Activated CD8-positive, alpha-beta memory T cell treated with anti-CD3 and anti-CD28 coated beads for 36 hours (primary cell): Measurements from ENCODE around the gene GPR162. TPM values are rescaled to one million over a fixed set of nuclear protein-coding genes. Genes with fewer than 3 reads are reported as not detected.

Experiments
- CTCF ChIA-PET: fragments of 350-600 bp; sonication (Branson Sonifier 250); formaldehyde crosslinking; loops from one replicate; lab custom pipeline; 2021; ENCODE audit warnings: antibody characterized with exemption; lab: Charles Lee
- POLR2A ChIA-PET: fragments of 350-600 bp; sonication (Branson Sonifier 250); formaldehyde crosslinking; loops from one replicate; lab custom pipeline; 2021; ENCODE audit warnings: antibody characterized with exemption; lab: Charles Lee
- total RNA-seq, 2 experiments: library from RNA; stranded (reverse); gene quantifications; one replicate each; pipeline ENCODE4 v1.2.3, GENCODE V29; 2021

GPR162 gene, protein sequence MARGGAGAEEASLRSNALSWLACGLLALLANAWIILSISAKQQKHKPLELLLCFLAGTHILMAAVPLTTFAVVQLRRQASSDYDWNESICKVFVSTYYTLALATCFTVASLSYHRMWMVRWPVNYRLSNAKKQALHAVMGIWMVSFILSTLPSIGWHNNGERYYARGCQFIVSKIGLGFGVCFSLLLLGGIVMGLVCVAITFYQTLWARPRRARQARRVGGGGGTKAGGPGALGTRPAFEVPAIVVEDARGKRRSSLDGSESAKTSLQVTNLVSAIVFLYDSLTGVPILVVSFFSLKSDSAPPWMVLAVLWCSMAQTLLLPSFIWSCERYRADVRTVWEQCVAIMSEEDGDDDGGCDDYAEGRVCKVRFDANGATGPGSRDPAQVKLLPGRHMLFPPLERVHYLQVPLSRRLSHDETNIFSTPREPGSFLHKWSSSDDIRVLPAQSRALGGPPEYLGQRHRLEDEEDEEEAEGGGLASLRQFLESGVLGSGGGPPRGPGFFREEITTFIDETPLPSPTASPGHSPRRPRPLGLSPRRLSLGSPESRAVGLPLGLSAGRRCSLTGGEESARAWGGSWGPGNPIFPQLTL
- total RNA-seq: under 1 TPM; 0.21 to 0.44 TPM

DNA sequence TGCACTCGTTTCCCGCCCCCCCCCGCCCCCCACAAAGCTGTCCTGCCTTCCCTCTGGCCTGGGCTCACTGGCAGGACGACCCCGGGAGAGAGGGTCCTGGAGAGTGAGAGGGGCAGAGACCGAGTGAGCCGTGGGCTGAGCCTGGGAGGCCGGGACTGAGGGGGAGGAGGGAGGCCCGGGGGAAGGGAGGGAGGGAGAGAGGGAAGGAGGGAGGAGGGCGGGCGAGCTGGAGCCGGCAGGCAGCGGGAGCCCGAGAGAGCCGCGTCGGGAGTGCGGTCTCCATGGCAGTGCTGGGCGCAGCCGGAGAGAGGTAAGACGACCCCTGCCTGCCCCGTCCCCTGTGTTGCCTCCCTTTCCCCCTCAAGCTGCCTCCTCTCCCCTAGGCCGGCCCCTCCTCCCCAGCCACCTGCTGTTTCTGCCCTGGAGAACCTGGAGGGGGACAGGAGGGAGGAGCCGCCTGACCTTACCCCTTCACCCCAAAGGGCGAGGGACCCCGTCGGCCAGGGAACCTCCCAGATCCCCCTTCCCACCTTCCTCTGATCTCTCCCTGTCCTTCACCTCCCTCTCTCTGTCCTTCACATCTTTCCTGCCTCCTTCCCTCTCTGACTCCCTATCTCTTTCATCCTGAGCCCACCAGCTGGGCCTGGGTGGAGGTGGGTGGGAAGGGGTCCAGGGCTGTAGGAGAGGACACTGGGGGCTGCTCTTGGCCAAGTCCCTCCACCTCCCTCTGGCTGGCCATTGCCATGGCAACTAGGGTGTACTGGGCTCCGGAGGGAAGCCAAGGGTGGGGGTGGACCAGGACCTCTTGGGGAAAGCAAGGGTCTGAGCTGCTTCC, at the start of gene GPR162:
GPR162 (plus strand) TSS at position 231 of the 835 bp plus-strand sequence. CDS start 2,078 bp downstream, outside the sequence.
- ChIA-PET POLR2A (interaction anchor here (0.8 kb wide), 1 partner anchor 37 kb away, joined by 3 read pairs; no protein-coding TSS in a partner anchor), CTCF (interaction anchor here (1.1 to 9.6 kb wide), 5 partner anchors 13 to 68 kb away, joined by 3 to 91 read pairs (median 5); partner anchors contain the start of gene MLF2)

DNA sequence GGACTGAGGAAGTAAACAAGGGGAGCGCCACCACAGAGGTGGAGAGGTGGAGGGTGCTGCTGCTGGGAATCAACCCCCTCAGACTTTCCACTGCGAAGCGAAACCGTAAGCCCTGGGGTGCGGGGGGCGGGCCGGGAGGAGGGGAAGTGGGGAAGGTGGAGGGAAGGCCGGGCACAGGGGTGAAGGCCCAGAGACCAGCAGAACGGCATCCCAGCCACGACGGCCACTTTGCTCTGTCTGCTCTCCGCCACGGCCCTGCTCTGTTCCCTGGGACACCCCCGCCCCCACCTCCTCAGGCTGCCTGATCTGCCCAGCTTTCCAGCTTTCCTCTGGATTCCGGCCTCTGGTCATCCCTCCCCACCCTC, 49.3 kb upstream of the GPR162 start, which contains the start of gene LAG3:
LAG3 (plus strand) TSS at position 190 of the 365 bp plus-strand sequence. CDS start 333 bp downstream, outside the sequence.
- CTCF ChIA-PET: interaction anchor here (0.9 to 11.7 kb wide), 6 partner anchors 9 to 60 kb away, joined by 3 to 85 read pairs (median 5); partner anchors contain the start of gene MLF2
- POLR2A ChIA-PET: interaction anchor here (1.0 to 1.3 kb wide), 3 partner anchors 8 to 100 kb away, joined by 3 to 8 read pairs (median 4); partner anchors contain the start of genes CDCA3 and SPSB2

DNA sequence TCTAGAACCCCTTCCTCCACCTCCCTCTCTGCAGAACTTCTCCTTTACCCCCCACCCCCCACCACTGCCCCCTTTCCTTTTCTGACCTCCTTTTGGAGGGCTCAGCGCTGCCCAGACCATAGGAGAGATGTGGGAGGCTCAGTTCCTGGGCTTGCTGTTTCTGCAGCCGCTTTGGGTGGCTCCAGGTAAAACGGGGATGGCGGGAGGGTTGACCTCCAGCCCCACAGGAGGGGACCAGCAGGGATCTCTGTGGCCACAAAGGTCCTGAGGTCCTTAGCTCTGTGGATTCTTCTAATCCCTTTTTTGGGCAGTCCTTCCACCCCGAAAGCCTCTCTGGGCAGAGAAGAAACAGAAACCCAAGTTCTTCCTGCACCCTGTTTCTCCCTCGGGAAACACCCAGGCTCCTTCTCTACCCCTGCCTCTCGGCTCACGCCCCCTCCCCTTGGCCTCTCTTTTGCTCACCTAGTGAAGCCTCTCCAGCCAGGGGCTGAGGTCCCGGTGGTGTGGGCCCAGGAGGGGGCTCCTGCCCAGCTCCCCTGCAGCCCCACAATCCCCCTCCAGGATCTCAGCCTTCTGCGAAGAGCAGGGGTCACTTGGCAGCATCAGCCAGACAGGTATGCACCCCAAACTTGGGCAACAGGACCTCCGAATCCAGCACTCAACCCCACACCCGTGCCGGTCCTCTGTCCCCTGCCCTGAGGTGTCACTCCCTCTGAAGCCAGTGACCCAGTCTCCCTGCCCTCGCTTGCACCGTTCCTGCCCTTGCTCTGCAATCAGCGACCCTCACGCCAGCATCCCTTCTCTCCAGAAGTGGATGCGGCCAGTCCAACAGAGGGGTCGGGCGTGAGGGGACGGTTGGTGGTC, 48.7 kb upstream of the GPR162 start:
- ChIA-PET CTCF (interaction anchor here (2.0 to 11.7 kb wide), 3 partner anchors 14 to 53 kb away, joined by 6 to 85 read pairs (median 15); partner anchors contain the start of gene MLF2), POLR2A (interaction anchor here (4.1 kb wide), 1 partner anchor 20 kb away, joined by 39 read pairs; the partner anchor contains the start of gene MLF2)

DNA sequence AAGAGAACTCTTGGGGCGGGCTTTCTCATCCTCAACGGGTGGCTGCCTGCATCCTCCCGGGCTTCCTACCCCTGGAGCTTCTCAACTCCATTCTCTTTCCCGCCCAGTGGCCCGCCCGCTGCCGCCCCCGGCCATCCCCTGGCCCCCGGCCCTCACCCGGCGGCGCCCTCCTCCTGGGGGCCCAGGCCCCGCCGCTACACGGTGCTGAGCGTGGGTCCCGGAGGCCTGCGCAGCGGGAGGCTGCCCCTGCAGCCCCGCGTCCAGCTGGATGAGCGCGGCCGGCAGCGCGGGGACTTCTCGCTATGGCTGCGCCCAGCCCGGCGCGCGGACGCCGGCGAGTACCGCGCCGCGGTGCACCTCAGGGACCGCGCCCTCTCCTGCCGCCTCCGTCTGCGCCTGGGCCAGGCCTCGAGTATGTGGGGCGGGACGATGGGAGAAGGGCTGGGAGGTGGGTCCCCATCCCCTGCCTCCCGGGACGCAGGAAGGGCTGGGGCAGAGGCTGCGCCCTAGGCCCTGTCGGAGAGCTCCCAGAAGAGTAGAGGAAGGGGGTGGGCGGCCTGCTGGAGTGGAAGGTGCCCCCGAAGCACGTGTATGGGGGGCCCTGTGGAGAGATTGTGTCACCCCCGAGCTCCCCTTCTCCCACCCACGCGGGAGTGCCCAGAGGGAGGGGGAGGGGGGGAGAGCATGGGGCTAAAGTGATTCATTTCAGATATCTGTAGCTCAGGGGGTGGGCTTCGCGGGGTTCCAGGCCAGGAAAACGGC, 47.9 kb upstream of the GPR162 start:
- CTCF ChIA-PET: interaction anchor here (0.9 to 11.7 kb wide), 10 partner anchors 7 to 58 kb away, joined by 3 to 85 read pairs (median 6); partner anchors contain the start of genes COPS7A, GPR162, MLF2 and P3H3
- POLR2A ChIA-PET: interaction anchor here (0.5 to 4.1 kb wide), 10 partner anchors 8 to 263 kb away, joined by 3 to 39 read pairs (median 3); partner anchors contain the start of genes CDCA3, COPS7A, MLF2 and TPI1

DNA sequence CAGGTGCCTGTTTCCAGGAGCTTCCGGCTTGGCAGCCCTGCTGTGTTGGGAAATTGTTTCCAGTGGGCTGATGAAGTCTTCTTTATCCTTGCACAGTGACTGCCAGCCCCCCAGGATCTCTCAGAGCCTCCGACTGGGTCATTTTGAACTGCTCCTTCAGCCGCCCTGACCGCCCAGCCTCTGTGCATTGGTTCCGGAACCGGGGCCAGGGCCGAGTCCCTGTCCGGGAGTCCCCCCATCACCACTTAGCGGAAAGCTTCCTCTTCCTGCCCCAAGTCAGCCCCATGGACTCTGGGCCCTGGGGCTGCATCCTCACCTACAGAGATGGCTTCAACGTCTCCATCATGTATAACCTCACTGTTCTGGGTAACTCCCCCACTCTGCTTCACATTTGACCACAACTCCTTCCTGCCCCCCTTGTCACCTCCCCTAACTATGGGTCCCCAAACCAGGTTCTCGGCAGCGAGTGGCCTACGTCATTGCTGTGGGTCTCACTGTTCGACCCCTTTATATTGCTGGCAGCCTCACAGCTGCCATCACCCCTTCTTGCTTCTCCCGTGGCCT, 47.0 kb upstream of the GPR162 start:
- POLR2A ChIA-PET: interaction anchor here (0.6 to 4.1 kb wide), 8 partner anchors 8 to 134 kb away, joined by 3 to 39 read pairs (median 4); partner anchors contain the start of genes CDCA3, COPS7A, MLF2 and PTMS
- CTCF ChIA-PET: interaction anchor here (0.9 to 11.7 kb wide), 11 partner anchors 8 to 57 kb away, joined by 3 to 85 read pairs (median 6); partner anchors contain the start of genes COPS7A, GPR162, MLF2 and P3H3

DNA sequence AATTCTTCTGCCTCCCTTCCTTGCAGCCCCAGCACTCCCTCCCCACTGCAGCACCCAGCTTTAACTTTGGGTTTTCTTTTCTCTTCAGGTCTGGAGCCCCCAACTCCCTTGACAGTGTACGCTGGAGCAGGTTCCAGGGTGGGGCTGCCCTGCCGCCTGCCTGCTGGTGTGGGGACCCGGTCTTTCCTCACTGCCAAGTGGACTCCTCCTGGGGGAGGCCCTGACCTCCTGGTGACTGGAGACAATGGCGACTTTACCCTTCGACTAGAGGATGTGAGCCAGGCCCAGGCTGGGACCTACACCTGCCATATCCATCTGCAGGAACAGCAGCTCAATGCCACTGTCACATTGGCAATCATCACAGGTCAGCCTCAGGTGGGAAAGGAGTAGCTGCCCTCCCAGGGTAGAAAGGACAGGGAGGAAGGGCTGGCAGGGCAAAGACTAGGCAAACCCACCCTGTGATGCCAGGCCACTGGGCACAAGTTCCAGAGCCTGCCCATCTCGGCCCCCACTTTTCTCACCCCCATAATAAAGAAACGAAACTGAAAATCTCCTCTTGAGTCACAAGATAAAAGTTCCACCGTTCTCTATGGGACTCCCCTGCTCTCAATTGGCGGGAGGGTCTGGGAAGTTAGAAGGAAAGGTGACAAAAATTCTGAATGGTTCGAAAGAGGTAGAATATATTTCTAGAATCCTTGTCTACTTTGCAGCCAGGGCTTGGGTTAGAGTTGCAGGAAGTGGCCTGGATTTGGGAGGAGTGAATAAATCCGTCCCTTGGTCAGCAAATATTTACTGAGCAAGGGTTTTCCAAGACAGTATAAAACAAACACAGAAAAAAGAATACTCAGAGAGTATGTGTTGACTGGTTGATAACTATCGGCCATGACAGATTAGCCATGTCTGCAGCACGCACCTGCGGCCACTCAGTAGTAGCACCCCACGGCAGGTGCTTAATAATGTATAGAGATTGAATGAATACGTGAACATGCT, 46.1 kb upstream of the GPR162 start:
- CTCF ChIA-PET: interaction anchor here (0.5 to 11.7 kb wide), 12 partner anchors 9 to 112 kb away, joined by 3 to 85 read pairs (median 4); partner anchors contain the start of genes COPS7A, MLF2, P3H3 and PTMS
- POLR2A ChIA-PET: interaction anchor here (0.6 to 4.1 kb wide), 4 partner anchors 9 to 52 kb away, joined by 3 to 39 read pairs (median 6); partner anchors contain the start of genes COPS7A, MLF2 and PTMS

DNA sequence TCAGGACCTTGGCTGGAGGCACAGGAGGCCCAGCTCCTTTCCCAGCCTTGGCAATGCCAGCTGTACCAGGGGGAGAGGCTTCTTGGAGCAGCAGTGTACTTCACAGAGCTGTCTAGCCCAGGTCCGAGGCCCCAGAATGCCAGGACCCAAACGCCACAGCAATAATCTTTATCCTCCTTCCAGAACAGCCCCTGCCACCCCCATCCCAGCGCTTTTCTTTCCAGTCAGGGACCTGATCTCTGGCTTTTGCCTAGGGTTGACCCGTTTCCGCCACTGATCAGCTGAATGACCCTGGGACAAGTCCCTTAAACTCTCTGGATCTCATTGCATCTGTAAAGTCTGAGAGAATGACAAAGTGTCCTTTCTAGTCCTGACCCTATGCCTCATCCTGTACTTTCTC, 44.2 kb upstream of the GPR162 start:
- POLR2A ChIA-PET: interaction anchor here (1.9 kb wide), 1 partner anchor 24 kb away, joined by 9 read pairs; the partner anchor contains the start of gene MLF2

DNA sequence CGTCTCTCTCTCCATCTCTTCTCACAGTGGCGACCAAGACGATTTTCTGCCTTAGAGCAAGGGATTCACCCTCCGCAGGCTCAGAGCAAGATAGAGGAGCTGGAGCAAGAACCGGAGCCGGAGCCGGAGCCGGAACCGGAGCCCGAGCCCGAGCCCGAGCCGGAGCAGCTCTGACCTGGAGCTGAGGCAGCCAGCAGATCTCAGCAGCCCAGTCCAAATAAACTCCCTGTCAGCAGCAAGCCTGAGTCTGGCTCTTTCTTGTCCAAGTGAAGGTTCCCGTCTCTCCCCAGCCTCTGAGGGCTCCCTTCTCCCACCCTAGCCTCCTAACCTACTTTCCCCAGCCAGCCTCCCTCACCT, 43.4 kb upstream of the GPR162 start:
- ChIA-PET CTCF (interaction anchor here (0.7 to 11.7 kb wide), 5 partner anchors 12 to 54 kb away, joined by 3 to 85 read pairs (median 4); partner anchors contain the start of genes COPS7A, MLF2 and PTMS), POLR2A (interaction anchor here (0.7 to 1.9 kb wide), 3 partner anchors 11 to 66 kb away, joined by 4 to 9 read pairs (median 7); partner anchors contain the start of genes MLF2 and PTMS)

More for the DNA sequence above, 44.2 kb upstream of the GPR162 start:
- CTCF ChIA-PET: interaction anchor here (5.1 to 11.7 kb wide), 2 partner anchors 11 to 24 kb away, joined by 42 to 85 read pairs; partner anchors contain the start of genes MLF2 and PTMS

DNA sequence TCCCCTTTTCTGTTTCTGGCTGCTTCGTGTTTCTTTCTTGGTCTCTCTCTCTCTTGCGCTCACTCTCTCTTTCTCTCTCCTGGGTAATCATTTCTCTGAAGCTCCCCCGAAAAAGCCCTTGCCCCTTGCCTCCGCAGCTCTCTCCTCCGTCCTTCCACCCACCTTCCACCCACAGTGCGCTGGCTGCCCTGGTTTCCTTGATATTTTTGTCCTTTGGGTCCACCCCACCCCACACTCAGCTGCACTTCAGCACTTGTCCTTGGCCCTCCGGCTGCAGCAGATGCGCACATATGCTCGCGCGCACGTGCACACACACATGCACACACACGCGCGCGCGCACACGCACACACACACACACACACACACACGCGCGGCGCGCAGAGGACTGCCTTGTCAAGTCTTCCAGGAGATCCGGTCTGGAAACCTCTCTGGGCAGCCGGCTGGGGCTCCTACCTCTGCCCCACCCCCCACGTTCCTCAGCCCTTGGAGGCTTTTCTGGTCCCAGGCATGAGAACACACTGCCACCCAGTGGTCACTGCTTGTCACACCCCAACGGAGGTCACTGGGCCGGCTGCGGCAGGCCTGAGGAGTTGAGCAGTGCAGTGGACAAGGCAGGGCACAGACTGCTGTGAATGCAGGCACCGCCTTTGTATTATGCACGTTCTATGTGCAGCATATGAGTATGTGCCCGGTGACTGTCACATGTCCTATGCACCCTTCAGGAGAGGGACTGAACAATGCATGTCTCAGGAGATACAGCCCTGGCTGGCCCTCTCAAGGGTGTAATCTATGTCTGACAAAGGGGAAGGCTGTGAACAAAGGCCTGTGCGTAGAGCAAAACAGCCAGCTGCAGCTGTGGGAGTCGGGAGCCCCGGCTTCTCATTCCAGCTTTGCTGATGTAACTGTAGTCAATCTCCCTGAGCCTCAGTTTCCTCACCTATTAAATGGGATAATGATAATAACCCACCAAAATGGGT, 42.8 kb upstream of the GPR162 start:
- ChIA-PET CTCF (interaction anchor here (0.7 to 11.7 kb wide), 5 partner anchors 12 to 54 kb away, joined by 3 to 85 read pairs (median 4); partner anchors contain the start of genes COPS7A, MLF2 and PTMS), POLR2A (interaction anchor here (0.7 to 1.9 kb wide), 4 partner anchors 12 to 94 kb away, joined by 4 to 9 read pairs (median 6); partner anchors contain the start of genes MLF2, PTMS and SPSB2)

DNA sequence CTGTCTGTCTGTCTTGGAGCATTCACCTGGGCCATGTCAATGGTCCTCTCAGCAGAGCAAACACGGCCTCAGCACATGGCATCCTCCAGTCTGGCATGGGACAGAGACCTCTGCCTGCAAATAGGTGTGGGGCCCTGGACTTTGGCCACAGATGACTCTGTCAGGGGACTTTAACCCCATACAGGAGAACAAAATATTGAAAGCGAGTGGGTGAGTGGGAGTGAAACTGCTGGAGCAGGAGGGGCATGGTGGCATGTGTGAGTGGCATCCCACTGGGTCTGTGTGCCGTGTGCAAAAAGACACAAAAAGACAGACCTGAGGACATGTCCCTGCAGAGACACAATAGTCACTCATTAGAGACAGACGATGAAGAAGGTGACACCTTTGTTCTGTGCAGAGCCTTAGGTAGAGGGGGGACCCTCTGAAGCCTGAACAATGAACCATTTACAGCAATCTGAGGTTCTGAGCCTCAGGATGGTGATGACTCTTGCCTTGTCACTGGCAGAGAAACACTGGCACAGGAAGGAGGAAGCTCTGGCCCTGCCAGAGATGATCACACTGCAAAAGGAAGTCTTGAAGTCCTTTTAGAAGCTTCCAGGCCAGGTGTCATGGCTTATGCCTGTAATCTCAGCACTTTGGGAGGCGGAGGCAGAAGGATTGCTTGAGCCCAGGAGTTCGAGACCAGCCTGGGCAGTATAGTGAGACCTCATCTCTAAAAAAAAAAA, 41.8 kb upstream of the GPR162 start:
- ChIA-PET POLR2A (interaction anchor here (0.9 to 2.1 kb wide), 5 partner anchors 8 to 93 kb away, joined by 3 to 9 read pairs (median 5); partner anchors contain the start of genes LAG3, MLF2, P3H3 and SPSB2), CTCF (interaction anchor here (0.6 to 11.7 kb wide), 10 partner anchors 9 to 54 kb away, joined by 3 to 85 read pairs (median 6); partner anchors contain the start of genes CD4, MLF2, P3H3 and PTMS)

DNA sequence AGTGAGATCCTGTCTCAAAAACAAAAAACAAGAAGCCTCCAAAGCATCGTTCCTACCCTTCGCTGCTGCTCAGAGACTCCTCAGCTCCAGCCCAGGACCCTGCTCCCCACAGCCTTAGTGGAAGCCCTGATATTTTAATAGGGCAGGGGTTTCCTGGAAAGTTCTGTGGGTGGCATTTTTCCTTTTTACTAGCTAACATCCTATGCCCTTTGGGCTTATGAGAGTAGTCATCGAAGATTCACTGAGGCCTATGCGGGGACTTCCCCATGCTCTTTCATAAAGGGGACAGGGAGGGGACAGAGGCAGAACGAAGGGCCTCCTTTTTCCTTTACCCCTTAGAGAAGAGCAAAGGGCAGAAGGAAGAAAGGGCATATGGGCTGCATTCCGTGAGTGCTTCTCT, 41.0 kb upstream of the GPR162 start:
- ChIA-PET POLR2A (interaction anchor here (1.1 to 2.1 kb wide), 4 partner anchors 9 to 91 kb away, joined by 3 to 9 read pairs (median 6); partner anchors contain the start of genes LAG3, MLF2 and P3H3), CTCF (interaction anchor here (0.6 to 2.5 kb wide), 11 partner anchors 9 to 66 kb away, joined by 3 to 26 read pairs (median 5); partner anchors contain the start of genes CD4, MLF2, P3H3 and PTMS)

DNA sequence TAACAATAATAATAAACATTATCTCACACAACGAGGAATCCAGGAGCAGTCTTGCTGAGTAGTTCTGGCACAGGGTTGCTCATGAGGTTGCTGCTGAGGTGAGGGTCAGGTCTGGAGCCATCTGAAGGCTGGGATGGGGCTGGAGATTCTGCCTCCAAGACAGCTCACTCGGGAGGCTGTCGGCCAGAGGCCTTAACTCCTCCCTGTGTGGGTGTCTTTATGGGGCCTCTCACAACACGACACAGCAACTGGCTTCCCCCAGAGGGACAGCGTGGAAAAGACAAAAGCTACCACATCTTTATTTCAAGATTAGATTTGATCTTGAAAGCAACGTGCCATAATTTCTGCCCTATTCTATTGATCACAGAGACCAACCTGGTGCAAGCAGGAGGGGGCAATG, 39.5 kb upstream of the GPR162 start:
- CTCF ChIA-PET: interaction anchor here (1.1 to 2.5 kb wide), 4 partner anchors 10 to 29 kb away, joined by 3 to 26 read pairs (median 10); partner anchors contain the start of genes LAG3, MLF2 and PTMS
- POLR2A ChIA-PET: no interaction called here
